ENCODE measurements around the gene MEGF11.
"Not testable (repeated sequence)": the region's sequence is repeated elsewhere in the genome, so short reads cannot be mapped to it uniquely, and the experiment has no call there.

MEGF11 gene

DNA sequence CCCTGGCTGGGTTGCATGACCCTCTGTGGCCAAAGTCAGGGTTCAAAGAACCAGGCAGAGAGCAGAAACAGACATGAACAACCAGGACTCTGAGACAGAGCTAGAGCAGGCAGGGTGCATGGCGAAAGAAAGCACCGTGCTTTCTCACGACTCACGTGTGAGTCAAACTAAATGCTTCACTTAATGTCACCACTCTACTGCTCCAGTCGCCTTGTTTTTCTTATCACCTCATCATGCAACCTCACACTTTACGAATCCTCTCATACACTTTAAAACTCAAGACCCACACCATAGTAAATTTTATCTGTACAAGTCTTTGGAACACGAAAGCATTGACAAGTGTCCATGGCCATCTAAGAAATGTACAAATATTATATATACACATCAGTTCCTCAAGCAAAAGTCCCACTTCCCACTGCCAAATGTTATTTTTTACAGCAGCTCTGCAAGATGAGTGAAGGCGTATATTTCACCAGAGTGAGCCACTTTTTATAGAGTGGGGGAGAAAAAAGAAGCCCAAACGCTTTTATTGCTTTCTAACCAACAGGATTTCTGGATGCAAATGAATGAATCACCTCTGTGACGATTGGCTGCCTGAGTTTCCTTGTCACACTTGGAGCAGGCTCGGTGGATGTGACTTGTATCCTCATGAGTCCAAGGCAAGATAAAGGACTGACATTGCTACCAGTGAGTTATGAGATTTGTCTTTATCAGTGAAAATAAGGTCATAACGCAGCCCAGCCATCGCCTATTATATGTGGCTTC, 16.0 kb upstream of the MEGF11 start:
- H3K9ac ChIP-seq (ENCODE audit: low read depth, low read length): no peak overlapping the region
- H3K4me2 ChIP-seq (ENCODE audit: low read length): peak overlapping the region; percentile 8
- H3K4me3 ChIP-seq (ENCODE audit: low read length): no peak overlapping the region
- H3K9me3 ChIP-seq (replicated peaks; ENCODE audit: low read length): no peaks in the 10 kb centered on the region
- H3K36me3 ChIP-seq (ENCODE audit: insufficient read depth, low read length): no peaks in the 10 kb centered on the region
- H3K27me3 ChIP-seq (ENCODE audit: control insufficient read depth, insufficient read depth, low read length): peaks cover 15% of the 10 kb centered on the region
- H3K4me1 ChIP-seq (ENCODE audit: control insufficient read depth, insufficient read depth, low read length): peaks cover 7% of the 10 kb centered on the region

DNA sequence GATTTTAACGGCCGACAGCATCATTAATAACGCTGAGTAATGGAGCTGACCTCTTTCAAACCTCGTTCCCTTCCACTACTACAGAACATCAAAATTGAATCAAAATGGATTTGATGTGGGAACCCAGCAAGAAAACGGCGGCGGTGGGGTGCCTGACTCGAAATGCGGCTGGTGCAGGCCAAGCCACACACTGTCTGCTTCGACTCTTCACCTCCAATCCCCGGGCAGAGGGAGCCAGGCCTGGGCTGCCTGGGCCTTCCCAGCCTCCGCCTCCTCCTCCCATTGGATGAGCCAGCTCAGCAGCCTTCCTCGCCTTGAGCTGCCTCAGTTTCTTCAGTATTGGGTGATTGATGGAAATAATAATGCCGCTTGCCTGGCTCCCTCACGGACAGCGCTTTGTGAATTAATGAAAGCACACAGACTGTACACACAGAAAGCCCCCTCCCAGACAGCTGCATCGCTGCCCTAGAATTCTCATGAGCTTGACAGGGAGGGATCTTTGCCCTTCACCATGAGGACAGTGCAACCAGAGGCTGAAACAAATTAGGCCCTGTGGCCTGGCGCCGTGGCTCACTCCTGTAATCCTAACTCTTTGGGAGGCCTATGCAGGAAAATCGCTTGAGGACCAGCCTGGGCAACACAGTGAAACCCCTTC, 11.4 kb upstream of the MEGF11 start:
- Histone ChIP-seq H3K9ac (ENCODE audit: low read depth, low read length) (no peak overlapping the region), H3K4me3 (ENCODE audit: low read length) (no peak overlapping the region), H3K4me2 (ENCODE audit: low read length) (no peak overlapping the region), H3K4me1 (ENCODE audit: control insufficient read depth, insufficient read depth, low read length) (peaks cover 7% of the 10 kb centered on the region), H3K9me3 (replicated peaks; ENCODE audit: low read length) (no peaks in the 10 kb centered on the region), H3K27me3 (ENCODE audit: control insufficient read depth, insufficient read depth, low read length) (peaks cover 36% of the 10 kb centered on the region), H3K36me3 (ENCODE audit: insufficient read depth, low read length) (no peaks in the 10 kb centered on the region)

DNA sequence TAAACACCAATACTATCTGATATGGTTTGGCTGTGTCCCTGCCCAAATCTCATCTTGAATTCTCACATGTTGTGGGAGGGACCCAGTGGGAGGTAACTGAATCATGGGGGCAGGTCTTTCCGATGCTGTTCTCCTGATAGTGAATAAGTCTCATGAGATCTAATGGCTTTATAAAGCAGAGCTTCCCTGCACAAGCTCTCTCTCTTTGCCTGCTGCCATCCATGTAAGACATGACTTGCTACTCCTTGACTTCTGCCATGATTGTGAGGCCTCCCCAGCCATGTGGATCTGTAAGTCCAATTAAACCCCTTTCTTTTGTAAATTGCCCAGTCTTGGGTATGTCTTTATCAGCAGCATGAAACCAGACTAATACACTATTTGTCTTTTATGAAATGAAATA, 9.3 kb upstream of the MEGF11 start:
- not testable (repeated sequence) for H3K4me1 ChIP-seq (ENCODE audit: control insufficient read depth, insufficient read depth, low read length); H3K9ac ChIP-seq (ENCODE audit: low read depth, low read length); H3K4me3 ChIP-seq (ENCODE audit: low read length); H3K36me3 ChIP-seq (ENCODE audit: insufficient read depth, low read length); H3K9me3 ChIP-seq (replicated peaks; ENCODE audit: low read length); H3K4me2 ChIP-seq (ENCODE audit: low read length)
- peaks cover 46% of the 10 kb centered on the region for H3K27me3 ChIP-seq (ENCODE audit: control insufficient read depth, insufficient read depth, low read length)

DNA sequence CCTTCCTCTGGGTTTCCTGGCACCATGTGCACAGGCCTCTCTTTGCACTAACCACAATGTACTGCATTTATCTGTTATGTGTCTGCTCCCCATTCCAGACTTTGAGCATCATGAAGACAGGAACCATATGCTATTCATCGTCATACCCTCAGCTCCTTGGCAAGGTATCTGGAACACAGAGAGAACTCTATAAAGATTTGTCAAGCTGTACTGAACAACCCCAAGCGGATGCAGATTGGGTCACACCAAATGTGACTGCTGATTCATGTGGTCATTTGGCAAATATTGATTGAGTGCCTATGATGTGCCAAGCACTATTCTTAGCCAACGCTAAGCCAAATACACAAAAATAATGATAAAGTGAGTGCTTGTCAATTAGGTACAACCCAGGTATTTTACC, 7.5 kb upstream of the MEGF11 start:
- H3K9ac ChIP-seq (ENCODE audit: low read depth, low read length): no peak overlapping the region
- no peaks in the 10 kb centered on the region for H3K36me3 ChIP-seq (ENCODE audit: insufficient read depth, low read length)
- H3K4me2 ChIP-seq (ENCODE audit: low read length): no peak overlapping the region
- no peaks in the 10 kb centered on the region for H3K9me3 ChIP-seq (replicated peaks; ENCODE audit: low read length)
- H3K27me3 ChIP-seq (ENCODE audit: control insufficient read depth, insufficient read depth, low read length): peaks cover 55% of the 10 kb centered on the region
- no peaks in the 10 kb centered on the region for H3K4me1 ChIP-seq (ENCODE audit: control insufficient read depth, insufficient read depth, low read length)
- no peak overlapping the region for H3K4me3 ChIP-seq (ENCODE audit: low read length)

DNA sequence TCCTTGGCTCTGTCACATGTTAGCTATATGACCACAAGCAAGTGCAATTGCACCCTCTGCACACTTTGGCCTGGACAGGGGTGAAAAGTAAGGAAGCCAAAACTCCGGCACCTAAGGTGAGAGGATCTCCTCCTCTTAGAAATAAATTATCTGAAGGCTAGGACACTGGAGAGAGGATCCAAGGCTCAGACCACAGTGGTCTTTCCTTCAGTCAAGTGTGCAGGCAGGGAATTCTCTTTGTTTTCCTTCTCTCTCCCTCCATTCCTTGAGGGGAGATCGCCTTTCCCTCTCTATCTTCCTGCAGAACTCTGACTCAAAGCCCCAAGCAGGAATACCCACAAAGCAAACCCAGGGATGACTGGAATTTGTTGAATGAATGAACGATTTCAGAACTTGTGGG, 3.1 kb upstream of the MEGF11 start:
- Histone ChIP-seq H3K4me2 (ENCODE audit: low read length) (no peak overlapping the region), H3K36me3 (ENCODE audit: insufficient read depth, low read length) (no peaks in the 10 kb centered on the region), H3K27me3 (ENCODE audit: control insufficient read depth, insufficient read depth, low read length) (peaks cover 76% of the 10 kb centered on the region), H3K4me1 (ENCODE audit: control insufficient read depth, insufficient read depth, low read length) (peaks cover 13% of the 10 kb centered on the region), H3K9ac (ENCODE audit: low read depth, low read length) (no peak overlapping the region), H3K4me3 (ENCODE audit: low read length) (no peak overlapping the region), H3K9me3 (replicated peaks; ENCODE audit: low read length) (no peaks in the 10 kb centered on the region)

DNA sequence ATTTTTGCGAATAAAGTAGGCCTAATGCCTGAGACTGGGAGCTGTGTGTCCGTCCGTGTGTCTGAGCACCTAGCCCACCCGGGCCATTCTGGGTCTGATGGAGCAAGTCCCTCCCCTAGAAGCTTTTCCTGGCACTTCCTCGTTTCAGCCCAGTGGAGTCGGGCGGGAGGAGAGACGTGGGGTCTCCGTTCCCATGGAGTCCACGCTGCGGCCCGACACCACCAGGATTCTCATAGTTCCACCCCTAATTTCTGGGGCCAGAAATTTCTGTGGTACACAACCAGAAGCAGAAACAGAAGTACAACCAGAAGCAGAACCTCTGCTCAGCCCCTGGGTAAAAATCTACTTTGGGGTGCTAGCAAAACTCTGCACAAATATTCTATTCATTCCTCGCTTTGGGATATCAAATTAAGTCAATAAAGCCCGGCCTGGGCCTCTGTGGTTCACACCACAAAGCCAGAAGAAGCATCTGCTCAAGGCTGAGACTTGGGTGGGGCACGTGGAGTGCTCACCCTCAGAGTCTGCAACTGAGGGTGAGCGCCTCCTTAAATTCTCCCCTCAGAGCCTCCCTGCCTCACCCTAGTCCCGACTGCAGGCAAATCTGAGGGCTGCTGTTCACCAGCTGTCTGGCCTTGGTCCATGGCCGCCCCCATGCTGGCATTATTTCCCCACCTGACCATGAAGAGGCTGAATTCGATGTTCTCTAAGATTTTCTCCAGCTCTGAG, 1.6 kb upstream of the MEGF11 start:
- no peaks in the 10 kb centered on the region for H3K36me3 ChIP-seq (ENCODE audit: insufficient read depth, low read length)
- peaks cover 79% of the 10 kb centered on the region for H3K27me3 ChIP-seq (ENCODE audit: control insufficient read depth, insufficient read depth, low read length)
- H3K4me3 ChIP-seq (ENCODE audit: low read length): no peak overlapping the region
- H3K9me3 ChIP-seq (replicated peaks; ENCODE audit: low read length): no peaks in the 10 kb centered on the region
- no peak overlapping the region for H3K4me2 ChIP-seq (ENCODE audit: low read length)
- H3K9ac ChIP-seq (ENCODE audit: low read depth, low read length): no peak overlapping the region
- H3K4me1 ChIP-seq (ENCODE audit: control insufficient read depth, insufficient read depth, low read length): peaks cover 13% of the 10 kb centered on the region

DNA sequence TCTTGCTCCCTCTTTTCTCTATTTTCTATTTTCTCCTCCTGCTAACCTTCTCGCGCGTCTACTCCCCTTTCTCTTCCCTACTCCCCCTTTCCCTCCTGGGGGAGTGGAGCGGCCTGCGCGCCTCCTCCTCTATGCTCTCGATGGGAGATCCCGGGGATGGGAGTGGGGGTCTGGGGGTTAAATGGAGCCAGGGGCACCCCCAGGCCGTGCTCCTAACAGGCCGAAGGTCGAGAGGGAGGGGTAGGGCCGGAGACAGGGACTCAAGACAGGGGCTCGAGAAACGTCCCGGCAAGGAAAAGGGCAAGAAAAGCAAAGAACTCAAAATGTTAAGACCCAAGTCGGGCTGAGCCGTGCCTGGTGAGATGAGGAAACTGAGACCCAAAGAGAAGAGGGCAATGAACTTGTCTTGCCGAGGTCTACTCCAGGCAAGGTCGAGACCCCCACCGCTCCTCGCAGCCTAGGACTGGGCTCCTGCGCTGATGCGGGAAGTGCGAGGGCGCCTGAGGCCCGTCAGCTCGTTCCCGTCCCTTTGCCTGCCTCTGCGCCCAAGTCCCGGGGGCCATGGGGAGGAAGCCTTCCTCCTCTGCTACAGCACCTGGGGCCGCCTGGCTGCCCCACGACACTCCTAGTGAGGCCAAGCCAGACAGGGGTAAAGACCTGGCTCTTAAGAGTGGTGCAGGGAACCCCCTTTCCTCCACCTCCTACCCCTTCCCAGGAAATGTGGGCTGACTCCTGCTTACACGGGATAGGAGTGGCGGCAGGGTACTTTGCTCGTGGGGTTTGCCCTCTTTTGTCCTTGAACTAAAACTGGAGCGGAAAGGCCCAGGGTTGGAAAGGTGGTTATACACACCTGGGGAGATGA, 770 bp upstream of the MEGF11 start:
- H3K4me1 ChIP-seq (ENCODE audit: control insufficient read depth, insufficient read depth, low read length): peaks cover 13% of the 10 kb centered on the region
- peaks cover 81% of the 10 kb centered on the region for H3K27me3 ChIP-seq (ENCODE audit: control insufficient read depth, insufficient read depth, low read length)
- no peak overlapping the region for H3K9ac ChIP-seq (ENCODE audit: low read depth, low read length)
- no peaks in the 10 kb centered on the region for H3K9me3 ChIP-seq (replicated peaks; ENCODE audit: low read length)
- H3K36me3 ChIP-seq (ENCODE audit: insufficient read depth, low read length): no peaks in the 10 kb centered on the region
- H3K4me2 ChIP-seq (ENCODE audit: low read length): peak overlapping the region; percentile 98
- H3K4me3 ChIP-seq (ENCODE audit: low read length): peak overlapping the region; percentile 72

DNA sequence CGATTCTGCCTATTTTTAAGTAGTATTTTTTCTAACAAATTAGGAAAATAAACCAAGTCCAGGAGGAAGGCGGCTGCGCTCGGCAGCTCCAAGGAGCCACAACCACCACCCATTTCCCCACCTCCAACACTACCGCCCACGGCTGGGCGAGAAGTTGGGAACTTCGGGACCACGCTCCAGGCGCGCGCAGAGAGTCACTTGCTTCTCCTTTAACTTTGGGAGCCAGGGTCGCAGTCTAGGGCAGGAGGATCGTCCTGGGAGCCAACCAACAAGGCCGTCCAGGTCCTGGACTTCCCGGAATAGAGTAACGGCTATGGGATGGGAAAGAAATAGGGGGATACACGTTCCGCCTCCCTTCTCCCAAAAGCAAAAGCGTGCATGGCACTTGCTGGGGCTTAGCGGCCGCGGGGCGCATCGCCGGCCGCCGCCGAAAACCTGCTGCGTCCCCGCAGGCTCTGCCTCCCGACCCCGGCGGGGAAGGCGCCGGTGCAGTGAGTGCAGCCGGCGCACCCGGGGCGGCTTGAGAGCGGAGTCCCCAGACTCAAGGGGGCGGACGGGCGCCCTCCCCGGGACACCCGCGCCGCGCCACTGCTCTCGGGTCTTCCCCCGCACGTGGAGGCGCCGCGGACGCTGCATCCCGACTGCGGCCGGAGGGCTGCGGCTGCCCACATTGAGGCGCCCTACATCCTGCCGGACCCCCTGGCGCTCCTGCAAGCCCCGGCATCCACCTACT, 699 bp downstream of the MEGF11 start:
- no peaks in the 10 kb centered on the region for H3K9me3 ChIP-seq (replicated peaks; ENCODE audit: low read length)
- peaks cover 87% of the 10 kb centered on the region for H3K27me3 ChIP-seq (ENCODE audit: control insufficient read depth, insufficient read depth, low read length)
- H3K4me1 ChIP-seq (ENCODE audit: control insufficient read depth, insufficient read depth, low read length): peaks cover 13% of the 10 kb centered on the region
- no peaks in the 10 kb centered on the region for H3K36me3 ChIP-seq (ENCODE audit: insufficient read depth, low read length)
- peak overlapping the region; percentile 98 for H3K4me2 ChIP-seq (ENCODE audit: low read length)
- H3K4me3 ChIP-seq (ENCODE audit: low read length): peak overlapping the region; percentile 72
- H3K9ac ChIP-seq (ENCODE audit: low read depth, low read length): peak overlapping the region; percentile 10

DNA sequence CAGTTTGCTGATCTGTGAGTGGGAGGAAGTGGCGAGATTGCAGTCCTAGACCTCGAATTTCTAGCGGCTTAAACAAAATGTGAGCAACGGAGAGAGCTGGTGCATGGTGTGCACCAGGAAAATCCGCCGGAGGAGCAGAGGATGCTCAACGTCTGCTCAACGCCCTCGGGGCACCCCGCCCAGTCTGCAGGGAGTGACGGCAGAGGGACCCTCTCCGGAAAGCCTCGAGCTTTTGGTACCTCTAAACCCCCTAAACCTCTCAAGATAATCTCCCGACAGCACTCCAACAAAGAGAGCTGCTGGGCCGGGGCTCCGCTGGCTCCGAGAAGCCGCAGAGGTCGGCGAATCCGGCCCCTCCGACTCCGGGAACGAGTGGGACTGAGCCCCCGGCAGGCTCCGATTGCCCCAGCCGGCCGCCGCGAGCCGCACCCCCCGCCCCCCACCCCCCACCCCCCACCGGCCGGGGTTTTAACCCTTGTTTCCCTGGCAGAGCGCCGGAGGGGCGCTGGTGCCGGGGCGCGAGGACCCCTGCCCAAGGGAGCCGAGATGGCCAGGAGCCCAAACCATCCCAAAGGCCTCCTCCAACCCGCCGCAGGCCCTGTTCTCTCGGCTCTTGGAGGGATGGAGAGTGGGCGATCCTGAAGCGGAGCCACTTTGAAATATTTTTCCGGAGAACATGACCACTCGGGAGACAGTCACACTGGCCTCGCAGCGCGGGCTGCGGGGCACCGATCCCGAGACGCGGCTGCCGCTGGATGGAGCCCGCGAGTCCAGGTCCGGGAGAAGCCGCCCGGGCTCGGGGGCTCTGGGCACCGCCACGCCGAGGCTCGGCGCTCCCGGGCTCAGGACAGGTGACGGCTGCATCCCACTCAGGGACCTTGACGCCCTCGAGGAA, 1.5 kb downstream of the MEGF11 start:
- Histone ChIP-seq H3K9me3 (replicated peaks; ENCODE audit: low read length) (no peaks in the 10 kb centered on the region), H3K36me3 (ENCODE audit: insufficient read depth, low read length) (no peaks in the 10 kb centered on the region), H3K27me3 (ENCODE audit: control insufficient read depth, insufficient read depth, low read length) (peaks cover 79% of the 10 kb centered on the region), H3K4me3 (ENCODE audit: low read length) (peak overlapping the region; percentile 72), H3K4me2 (ENCODE audit: low read length) (peak overlapping the region; percentile 98), H3K9ac (ENCODE audit: low read depth, low read length) (no peak overlapping the region), H3K4me1 (ENCODE audit: control insufficient read depth, insufficient read depth, low read length) (peaks cover 13% of the 10 kb centered on the region)
